Measurements from ENCODE around the gene LRP1B.
"Not testable (repeated sequence)": the region's sequence is repeated elsewhere in the genome, so short reads cannot be mapped to it uniquely, and the experiment has no call there.

The LRP1B gene

DNA sequence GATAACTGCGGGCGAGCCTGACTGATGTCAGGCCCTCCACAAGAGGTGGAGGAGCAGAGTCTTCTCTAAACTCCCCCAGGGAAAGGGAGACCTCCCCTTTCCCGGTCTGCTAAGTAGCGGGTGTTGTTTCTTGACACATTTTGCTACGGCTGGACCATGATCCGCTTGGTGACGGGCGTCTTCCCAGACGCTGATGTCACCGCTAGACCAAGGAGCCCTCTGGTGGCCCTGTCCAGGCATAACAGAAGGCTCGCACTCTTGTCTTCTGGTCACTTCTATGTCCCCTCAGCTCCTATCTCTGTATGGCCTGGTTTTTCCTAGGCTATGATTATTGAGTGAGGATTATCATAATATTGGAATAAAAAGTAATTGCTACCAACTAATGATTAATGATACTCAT lies 1166.5 kb downstream of the LRP1B start:
- DNase-seq, result not testable (repeated sequence)

DNA sequence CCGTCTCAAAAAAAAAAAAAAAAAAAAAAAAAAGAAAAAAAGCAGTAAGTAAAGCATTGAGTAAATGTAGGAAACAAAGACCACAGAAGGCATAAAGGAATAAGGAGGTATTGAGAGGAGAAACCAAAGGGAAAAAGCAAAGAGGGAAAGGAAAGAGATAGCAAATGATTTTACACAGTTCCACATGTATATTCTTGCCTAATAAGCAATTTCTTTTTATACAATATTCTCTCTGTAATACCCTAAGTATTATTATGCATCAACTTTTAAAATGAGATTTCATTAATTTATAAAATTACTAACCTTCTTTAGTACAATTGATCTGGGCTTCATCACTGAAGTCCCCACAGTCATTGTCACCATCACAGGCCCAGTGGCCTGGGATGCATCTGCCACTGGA lies 1180.9 kb downstream of the LRP1B start:
- DNase-seq, result no peak

DNA sequence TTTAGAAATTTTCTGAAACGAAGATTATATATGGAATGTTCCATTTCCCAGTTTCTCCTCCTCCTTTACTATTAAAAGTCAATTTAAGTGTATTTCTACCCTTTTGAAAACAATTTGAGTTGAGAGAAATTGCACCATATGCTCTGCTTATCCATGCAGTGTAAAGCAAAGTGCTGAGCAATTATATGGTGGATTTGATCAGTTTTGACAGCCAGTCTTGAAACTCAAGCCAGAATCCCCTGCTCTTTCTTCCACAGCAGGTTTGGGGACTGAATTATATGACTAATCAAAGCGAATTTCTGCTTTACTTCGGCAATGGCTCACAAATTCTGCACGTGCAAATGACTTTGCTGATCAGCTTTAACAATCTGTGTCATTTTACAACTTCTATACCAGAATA lies 1183.6 kb downstream of the LRP1B start:
- DNase-seq, result no peak

DNA sequence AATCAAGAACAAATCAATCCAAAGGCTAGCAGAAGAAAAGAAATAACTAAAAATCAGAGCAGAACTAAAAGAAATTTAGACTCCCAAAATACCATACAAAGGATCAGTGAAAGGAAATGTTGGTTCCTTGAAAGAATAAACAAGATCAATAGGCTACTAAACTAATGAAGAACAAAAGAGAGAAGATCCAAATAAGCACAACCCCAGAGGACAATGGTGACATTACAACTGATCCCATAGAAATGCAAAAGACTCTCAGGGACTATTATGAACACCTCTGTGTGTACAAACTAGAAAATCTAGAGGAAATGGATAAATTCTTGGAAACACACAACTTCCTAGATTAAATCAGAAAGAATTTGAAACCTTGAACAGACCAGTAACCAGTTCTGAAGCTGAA lies 1186.9 kb downstream of the LRP1B start:
- no peak for DNase-seq

DNA sequence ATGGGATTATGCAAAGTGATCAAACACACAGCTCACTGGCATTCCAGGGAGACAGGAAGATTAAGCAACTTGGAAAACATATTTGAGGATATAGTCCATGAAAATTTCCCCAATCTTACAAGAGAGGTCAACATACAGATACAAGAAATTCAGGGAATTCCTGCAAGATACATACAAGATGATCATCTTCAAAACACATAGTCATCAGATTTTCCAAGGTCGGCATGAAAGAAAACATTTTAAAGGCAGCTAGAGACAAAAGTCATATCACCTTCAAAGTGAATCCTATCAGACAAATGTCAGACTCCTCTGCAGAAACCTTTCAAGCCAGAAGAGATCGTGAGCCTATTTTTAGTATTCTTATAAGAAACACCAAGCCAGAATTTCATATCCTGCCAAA lies 1188.5 kb downstream of the LRP1B start:
- no peak for DNase-seq

DNA sequence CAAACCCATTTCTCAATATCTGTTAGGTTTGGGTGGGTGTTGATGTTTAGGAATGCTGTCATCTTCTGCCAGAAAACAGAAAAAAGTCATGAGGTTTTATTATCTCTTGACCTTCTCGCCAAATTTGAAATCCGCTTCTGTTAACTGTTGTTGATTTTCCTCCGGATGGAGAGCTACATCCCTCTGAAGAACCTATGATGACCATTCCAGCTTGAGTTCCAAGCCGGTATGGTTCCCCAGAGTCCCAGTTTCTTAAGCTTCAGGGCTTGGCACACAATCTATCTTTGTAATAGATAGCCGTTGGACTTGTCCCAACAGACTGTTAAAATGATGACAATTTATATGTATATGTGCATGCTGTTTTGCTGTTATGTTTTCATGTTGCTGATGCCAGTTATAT lies 1201.0 kb downstream of the LRP1B start:
- DNase-seq, result no peak

DNA sequence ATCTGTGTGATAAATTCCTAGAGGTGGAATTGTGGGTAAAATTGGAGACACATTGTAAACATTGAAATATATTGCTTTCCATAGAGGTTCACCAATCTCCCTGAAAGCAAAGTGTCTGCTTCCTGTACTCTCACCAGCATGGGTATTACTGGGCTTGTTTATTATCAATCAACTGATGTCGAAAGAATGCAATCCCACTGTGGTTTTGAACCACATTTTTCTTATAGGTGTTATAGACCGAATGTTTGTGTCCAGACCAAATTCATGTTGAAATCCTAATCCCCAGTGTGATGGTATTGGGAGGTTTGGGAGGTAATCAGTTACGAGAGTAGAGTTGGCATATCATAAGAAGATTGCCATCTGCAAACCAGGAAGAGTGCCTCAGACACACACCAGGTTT lies 1212.4 kb downstream of the LRP1B start:
- no peak for DNase-seq

DNA sequence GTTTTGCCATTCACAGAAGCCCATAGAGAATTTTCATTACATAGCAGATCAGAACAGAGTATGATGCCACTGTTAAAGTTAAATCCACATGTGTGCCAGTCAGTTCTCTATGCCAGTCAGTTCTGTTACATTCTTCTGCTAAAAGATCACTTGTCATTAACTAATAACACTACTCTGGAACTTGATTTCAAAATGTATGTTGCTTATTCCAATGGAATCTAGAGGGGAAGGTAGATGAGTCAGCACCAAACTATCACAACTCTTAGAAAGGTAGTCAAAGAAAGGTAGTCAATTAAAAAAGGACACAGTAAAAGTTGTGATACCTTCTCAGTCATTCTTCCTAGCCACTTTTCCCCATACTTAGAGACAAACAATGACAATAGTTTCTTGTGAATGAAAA lies 1214.4 kb downstream of the LRP1B start:
- no peak for DNase-seq

DNA sequence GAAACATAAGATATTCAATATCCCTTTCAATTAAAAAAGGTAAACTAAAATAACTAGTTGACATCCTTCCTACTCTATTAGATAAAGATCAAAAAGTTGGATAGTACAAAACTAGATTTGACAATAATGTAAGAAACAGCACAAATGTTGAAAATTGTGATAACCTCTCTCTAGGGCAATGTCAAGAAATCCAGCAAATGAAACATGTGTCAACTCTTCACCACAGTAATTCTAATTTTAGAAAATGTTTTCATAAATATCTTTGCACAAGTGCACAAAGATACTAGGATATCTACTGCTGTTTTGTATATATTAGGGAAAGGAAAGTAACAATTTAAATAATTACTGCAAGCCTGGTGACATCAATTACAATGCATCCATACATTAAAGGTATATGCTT lies 1220.1 kb downstream of the LRP1B start:
- DNase-seq, result no peak

DNA sequence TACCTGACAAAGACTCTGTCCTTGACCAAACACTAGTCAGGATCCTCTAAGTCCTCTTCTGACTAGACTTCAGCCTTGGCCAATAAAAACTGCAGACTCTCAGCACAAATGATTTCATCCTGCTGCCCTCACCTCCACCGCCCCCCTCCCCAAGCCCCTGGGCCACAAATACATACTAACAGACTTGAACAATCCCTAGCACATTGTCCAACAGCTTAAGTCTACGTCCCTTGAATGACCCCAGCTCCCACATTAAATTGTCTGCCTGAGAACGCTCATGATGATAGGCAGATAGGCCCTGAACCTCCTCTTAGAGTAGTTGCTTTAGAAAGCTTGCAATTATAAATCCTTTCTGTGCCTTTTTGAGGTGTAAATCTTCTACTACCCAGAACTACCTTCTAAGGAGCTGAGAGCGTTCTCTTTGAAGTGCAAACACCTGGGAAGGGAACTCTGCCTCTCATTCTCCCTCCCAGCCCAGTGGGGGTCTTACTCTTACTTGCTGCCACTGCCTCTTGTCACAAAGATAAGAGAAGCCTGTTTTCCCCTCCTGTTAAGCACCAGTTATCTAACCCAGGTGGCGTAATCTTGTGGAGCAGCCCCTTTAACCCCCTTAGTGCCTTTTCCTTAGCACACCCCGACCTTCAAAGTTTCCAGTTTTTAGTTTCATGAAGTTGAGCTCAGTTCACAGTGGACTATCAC lies 1225.6 kb downstream of the LRP1B start:
- no peak for DNase-seq

DNA sequence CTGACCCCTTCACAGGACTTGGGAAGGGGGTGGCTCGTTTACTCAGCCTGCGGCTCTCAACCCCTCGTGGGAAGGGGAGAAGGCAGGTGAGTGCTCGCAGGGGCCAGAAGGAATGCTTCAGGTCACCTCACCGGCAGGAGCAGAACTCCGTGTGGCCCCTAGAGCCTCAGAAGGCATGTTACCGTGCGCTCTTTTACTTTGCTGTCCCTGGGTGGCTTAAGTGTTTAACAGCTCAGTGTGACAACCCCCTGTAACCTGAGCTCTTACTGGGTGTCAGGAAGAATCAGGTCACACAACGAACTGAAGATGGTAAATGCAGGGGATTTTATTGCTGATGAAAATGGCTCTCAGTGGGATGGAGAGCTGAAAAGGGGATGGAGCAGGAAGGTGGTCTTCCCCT lies 1235.4 kb downstream of the LRP1B start:
- no peak for DNase-seq

DNA sequence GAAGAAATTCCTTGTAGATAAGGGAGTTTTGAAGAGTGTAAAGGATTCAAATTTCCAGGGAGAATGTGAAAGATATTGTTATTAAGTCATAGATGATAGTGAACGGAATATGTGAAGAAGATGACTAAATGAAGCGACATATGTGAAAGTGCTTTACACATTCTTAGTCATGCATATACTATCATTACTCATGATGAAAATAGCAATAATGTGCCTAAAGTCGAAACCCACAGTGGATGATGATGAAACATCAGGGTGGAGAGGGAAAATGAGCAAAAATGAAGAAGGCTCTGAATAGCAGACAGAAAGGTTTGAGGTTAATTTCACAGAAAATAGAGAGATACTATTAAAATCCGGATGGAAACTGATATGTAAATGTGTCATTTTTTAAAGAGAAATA lies 1237.1 kb downstream of the LRP1B start:
- DNase-seq, result no peak

DNA sequence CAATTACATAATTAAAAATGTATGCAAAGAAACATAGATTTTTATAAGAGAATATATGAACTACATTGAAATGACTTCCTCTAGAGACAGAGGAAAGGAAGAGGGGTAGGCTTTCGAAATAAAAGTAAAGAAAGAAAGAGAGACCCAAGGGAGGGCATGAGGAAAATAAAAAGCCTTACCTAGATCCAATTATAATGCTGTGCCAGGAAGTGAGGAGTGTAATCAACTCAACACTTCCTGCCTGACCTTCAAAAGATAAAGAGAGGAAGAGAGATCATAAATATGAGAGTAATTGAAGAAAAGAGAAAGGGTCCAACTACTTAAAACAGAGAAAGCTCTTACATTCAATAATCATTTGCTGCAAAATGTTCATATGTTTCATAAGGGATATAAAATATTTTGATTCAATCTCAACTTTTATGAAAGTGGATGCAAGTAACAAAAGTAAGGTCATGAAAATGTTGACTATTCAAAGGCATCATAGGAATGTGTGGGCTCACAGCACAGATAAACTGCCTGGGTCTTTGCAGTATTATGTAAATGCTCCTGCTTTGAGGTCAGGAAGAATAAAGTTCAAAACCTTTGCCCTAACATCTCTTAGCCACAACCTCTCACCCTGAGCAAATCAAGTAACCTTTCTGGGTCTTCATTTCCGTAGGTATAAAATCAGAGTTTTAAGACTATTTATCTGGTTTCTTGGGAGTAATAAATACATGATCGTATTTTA lies 1237.7 kb downstream of the LRP1B start:
- no peak for DNase-seq

DNA sequence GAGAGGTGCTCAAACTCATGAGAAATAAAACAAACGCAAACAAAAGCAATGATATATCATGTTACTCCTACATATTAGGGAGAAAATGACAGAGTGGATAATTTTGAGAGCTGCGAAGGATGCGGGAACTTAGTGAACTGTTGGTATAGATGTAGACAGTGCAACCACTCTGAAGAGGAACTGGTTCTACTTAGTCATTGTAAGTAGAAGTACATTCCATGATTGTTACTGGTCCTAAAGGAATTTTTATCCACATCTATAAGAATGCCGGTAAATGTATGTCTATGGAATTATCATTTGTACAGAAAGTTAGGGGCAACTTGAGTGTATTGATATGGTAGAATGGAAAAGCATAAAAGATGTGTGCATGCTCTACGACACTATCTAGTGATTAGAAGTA lies 1238.4 kb downstream of the LRP1B start:
- DNase-seq, result no peak

DNA sequence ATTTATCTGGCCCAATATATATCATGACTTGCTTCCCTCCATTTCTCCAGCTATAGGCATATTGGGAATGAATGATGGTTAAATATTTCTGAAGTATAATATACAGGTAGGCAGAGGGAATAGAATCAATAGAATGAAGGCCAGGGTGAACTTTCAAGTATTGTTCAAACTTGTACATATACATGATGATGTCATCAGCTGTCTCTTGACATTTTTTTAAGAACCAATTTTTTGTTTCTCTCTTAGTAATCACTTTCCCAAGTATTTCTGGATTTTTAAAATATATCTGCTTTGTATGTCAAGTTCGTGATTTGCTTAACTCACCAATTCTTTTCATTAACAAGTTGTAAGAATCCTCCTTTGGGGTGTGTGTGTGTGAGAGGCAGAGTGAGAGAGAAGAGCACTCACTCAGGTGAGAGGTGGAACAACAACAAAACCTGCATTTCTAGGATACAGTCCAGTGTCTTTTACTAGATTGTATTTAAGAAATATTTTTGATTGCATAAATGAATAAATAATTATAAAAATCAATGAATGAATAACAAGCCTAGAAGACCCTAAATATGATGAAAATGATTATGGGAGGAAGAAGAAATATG lies 1239.1 kb downstream of the LRP1B start:
- no peak for DNase-seq

DNA sequence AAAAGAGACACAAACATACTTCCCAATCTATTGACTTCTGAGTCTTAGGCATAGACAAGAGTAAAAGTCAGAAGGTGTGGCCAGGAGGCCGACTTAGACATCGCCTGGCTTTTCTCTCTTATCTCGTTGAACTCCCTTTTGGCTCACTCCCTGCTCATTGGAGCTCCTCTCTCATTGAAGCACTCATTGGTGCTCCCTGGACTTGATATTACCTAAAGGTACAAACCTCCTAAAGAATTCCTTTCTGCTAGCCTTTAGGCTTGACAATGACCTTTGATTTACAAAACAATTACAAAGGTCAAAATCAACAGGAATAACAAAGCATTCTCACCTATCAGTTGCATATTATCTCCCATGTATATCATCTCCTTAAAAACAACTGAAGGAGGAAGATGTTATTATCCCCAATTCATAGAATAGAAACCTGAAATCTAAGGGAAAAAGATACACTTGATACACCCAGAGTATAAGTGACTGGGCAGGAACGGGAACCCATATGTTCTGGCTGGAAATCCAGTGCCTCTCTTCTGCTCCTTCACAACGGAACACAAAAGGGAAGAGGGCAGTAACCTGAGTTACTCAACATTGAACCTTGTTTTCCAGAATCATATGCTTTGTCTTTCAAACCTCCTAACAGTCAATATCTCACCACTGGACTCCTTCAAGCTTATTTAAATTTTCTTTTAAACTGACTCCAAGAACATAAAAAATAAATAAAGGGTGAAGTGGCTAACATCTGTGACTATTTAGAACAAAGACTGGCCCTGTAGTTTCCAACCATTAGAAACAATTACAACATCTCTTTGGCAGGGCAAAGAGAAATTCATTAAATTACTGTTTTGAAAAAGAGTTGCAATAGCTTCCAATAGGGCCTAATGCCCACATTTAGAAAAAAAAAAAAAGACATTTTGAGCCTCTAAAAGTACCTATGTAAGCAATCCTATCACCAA lies 1247.9 kb downstream of the LRP1B start:
- DNase-seq, result no peak

DNA sequence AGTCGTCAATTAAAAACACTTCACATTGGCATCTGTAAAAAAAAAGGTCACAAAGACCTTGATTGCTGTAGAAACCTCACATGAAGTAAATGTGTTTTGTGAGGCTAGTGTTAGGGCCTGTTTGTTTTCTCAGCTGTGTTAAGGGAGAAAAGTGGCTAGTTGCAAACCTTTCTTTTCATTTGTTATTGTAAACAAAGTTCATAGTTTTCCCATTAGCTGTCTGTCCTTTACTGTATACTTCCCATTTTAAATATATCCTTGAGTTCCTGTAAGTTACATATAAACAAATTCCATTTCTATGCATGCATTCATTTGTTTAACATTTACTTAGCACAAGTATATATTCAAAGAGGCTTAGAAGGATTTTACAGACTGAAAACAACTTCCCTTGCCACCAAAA lies 1250.2 kb downstream of the LRP1B start:
- no peak for DNase-seq

DNA sequence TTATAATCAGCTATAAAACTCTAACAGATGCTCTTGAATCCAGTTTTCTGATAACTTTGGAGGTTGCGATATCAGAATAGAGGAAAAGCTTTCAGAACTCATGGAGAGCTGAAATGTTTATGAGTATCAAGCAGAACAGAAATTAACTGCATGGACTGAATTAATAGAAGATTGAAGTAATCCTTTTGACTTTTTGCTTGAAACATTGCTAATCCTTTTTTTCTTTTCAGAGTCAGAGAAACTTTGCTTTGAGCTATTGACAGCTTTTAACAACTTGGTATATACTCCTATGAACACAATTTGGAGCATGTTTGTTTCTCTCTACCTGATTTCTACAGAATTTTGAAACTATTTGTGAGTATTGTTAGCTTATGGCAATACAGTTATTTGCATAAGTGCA lies 1254.8 kb downstream of the LRP1B start:
- DNase-seq, result no peak

DNA sequence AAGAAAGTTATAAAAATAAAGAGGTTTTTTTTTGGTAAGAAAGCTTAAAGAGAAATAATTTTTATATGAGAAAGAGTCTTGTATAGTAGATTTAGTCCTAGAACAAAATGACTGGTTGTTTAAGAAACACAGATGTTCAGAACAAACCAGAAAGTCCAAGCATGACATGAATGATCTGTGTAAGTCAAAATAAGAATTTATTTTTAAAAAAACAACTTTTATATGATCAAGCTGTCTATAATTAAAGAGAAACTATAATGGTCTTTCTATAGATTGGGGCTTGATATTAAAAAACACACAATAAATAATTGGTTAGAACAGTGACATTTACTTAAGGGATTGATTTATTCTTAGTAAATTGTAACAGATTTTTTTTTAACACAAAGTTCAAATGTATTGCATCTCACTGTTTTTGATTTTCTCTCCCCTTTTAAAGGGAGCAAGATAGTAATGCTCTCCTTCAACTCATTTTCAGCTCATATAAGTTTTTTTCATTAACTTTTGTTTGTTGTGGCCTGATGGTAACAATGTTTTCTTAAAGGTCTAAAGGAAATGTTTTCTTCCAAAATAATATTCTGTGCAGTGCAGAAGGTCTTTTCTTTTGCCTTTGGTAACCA lies 1256.8 kb downstream of the LRP1B start:
- no peak for DNase-seq

DNA sequence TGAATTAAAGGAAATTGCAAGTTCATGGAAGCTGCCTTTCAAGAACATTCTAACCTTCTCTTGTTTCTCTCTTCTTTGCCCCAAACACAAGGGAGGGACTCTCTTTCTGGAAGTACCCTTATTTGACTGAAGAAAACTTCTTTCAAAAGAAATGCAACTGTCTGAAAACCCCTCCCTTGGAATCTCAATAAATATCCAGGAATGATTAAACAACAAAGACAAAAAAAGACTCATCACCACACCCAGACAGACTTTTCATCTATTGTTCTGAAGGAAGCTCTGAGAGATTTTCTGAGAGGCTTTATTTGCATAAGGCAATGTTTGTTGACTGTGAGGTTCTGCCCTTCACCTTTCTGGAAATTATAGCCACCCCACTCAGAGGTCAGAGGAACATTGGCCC lies 1260.9 kb downstream of the LRP1B start:
- no peak for DNase-seq

DNA sequence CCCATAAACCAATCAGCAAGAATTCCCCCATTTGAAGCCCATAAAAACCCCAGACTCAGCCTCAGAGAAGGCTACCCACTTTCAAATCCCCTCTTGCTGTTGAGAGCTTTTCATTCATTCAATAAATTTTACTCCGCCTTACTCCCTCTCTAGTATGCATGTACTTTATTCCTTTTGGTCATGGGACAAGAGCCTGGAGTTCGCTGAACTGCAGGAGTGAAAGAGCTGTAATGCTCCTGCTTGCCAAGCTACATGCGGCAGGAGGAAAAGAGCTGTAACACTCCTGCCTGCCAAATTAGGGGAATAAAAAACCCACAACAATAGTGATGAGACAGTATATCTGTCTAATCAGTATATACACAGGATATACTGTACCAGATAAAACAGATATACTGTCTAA lies 1261.7 kb downstream of the LRP1B start:
- no peak for DNase-seq

DNA sequence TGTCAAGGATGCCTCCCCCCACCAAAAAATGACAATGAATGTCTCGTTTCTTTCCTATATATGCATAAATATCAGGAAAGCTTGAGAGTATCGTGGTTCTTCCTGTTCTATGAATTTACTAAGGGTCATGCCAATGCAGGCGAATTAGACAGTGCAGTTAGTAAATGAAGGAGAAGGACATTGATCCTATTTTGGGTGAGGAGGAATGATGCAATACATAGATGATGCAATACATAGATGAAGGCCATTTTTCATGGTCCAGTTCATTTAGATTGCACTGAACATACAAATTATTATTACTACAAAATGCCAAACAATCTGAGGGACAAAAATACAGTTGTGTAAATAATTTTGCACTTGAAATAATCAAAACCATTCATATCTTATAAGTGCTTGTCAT lies 1265.0 kb downstream of the LRP1B start:
- no peak for DNase-seq

DNA sequence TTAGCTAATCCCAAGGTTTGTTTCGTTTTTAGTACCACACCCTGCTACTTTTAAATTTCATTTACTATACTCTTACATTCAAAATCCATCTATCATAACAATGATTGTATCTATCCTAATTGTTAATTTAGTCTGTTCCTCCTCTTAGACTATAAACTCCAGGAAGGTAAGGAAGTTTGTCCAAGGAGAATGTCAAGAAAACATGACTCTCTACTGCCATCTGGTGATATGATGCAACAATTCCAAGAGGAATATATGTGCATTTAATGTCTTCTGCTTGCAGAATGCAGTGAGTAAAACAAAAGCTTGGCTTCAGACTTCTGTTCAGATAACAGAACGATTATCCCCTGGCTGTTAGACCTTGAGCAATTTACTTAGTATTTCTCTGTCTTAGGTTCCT lies 1267.1 kb downstream of the LRP1B start:
- DNase-seq, result no peak

Measured in GF-D8 (cell line).